Kidney (tissue), 14 donors: ENCODE data around the gene LRRC4C. TPM values are rescaled to one million over a fixed set of nuclear protein-coding genes. Genes with fewer than 3 reads are reported as not detected.

Experiments used
- DNase-seq, 5 donors: peaks; one replicate each; pipeline ENCODE4 v3.0.0-alpha.2; 2013 to 2020
- FAIRE-seq: peaks from 2 replicates; lab custom pipeline; 2012; peaks lifted over from hg19 to GRCh38; lab: Jason Lieb, UNC
- H3K27ac ChIP-seq, 2 donors: one replicate each; pipeline ENCODE4 v1.7.0; 2013; ENCODE audit warnings: low read depth in 2 of 2, low read length in 2 of 2, inconsistent platforms in 1 of 2
- H3K27me3 ChIP-seq: one replicate; pipeline ENCODE4 v1.7.1; 2013; ENCODE audit warnings: low read length, inconsistent platforms; ENCODE audit not compliant: control insufficient read depth, insufficient read depth
- H3K36me3 ChIP-seq, 3 donors: one replicate each; pipeline versions ENCODE4 v1.7.0 to v1.7.1; 2013; ENCODE audit warnings: low read length in 3 of 3, control low read depth in 1 of 3, inconsistent platforms in 1 of 3; ENCODE audit not compliant: insufficient read depth in 3 of 3, control insufficient read depth in 2 of 3
- H3K4me1 ChIP-seq, 3 donors: one replicate each; pipeline versions ENCODE4 v1.7.0 to v1.7.1; 2013; ENCODE audit warnings: low read length in 3 of 3, inconsistent platforms in 1 of 3, low read depth in 1 of 3; ENCODE audit not compliant: control insufficient read depth in 2 of 3, insufficient read depth in 2 of 3
- H3K4me3 ChIP-seq, 3 donors: one replicate each; pipeline versions ENCODE4 v1.7.0 to v1.8.1; 2013; ENCODE audit warnings: low read length in 3 of 3, control low read depth in 1 of 3, inconsistent platforms in 1 of 3
- H3K9ac ChIP-seq, 3 donors: one replicate each; pipeline versions ENCODE4 v1.7.0 to v1.7.1; 2013; ENCODE audit warnings: low read length in 3 of 3, control low read depth in 1 of 3, inconsistent platforms in 1 of 3
- H3K9me3 ChIP-seq, 3 donors: one replicate each; pipeline versions ENCODE4 v1.7.0 to v1.7.1; 2013; ENCODE audit warnings: low read length in 3 of 3, control low read depth in 1 of 3, inconsistent platforms in 1 of 3; ENCODE audit not compliant: control insufficient read depth in 2 of 3, insufficient read depth in 1 of 3
- intact Hi-C: fragments of 100-400 bp; cut with DNase I; formaldehyde crosslinking; loops from one replicate; pipeline ENCODE4 v1.11.1; 2022
- polyA plus RNA-seq: library from polyadenylated mRNA; stranded (reverse); fragments of 350-450 nt; fragmentation: Illumina TruSeq; extraction: RNeasy Lipid Tissue Mini Kit (QIAGEN cat#74804); gene quantifications from one replicate; pipeline ENCODE4 v1.2.3, GENCODE V29; 2014; ENCODE audit warnings: low read depth, low replicate concordance; ENCODE audit not compliant: insufficient read depth
- total RNA-seq: library from RNA; stranded (reverse); fragmentation: NEBNext Ultra II Directional; extraction: Animal tissue kit (Norgen Biotek cat#: 25700); gene quantifications from one replicate; pipeline ENCODE4 v1.2.1, GENCODE V29; 2021
- TF ChIP-seq, protein P1 (sequence below): IDR thresholded peaks from 3 replicates; pipeline ENCODE4 v1.5.1; 2012; ENCODE audit warnings: mild to moderate bottlenecking, moderate library complexity, borderline replicate concordance; ENCODE audit not compliant: insufficient read depth; ENCODE audit errors: extremely low read depth
- donor health status: control.
- donor health status: control.
- donor health status: control.
- donor health status: control.
- donor health status: control.
- donor health status: DM: yes; HTN: yes; CAD: no.
- donor health status: Normal renal cell carcinoma (clear cell type).

Gene LRRC4C
- total and polyA plus RNA-seq, 2 donors from 2014 or later = 0.26 to 1.6 TPM

DNA sequence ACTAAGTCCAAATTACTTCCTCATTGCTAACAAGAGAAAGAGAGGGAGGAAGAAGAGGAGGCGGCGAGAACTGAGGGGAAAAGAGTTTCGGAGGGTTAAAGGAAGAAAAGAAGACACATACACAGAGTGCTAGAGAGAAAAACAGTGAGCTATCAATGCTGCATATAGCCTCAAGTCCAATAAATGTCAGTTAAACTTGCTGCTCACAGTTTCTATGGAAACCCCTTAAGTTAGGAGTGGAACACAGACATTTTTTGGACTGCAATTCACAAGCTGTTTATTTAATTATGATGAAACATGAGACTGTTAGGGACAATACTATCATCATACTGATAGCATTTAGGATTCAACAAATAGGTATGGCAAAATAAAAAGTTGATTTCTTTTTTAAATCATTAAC, 1320.4 kb downstream of the LRRC4C start:
- no peaks in the 10 kb centered on the region for H3K4me1 ChIP-seq
- DNase-seq (peak in 2 of 5 donors; percentile 31 to 67), FAIRE-seq (no peak)
- H3K36me3 ChIP-seq = no peaks in the 10 kb centered on the region
- H3K27me3 ChIP-seq = no peaks in the 10 kb centered on the region
- no peak overlapping the region for H3K27ac ChIP-seq
- H3K9ac ChIP-seq = no peak overlapping the region
- intact Hi-C loops = no loop called here
- H3K9me3 ChIP-seq = no peaks in the 10 kb centered on the region
- no peak overlapping the region for H3K4me3 ChIP-seq
- TF ChIP-seq, protein P1, sequence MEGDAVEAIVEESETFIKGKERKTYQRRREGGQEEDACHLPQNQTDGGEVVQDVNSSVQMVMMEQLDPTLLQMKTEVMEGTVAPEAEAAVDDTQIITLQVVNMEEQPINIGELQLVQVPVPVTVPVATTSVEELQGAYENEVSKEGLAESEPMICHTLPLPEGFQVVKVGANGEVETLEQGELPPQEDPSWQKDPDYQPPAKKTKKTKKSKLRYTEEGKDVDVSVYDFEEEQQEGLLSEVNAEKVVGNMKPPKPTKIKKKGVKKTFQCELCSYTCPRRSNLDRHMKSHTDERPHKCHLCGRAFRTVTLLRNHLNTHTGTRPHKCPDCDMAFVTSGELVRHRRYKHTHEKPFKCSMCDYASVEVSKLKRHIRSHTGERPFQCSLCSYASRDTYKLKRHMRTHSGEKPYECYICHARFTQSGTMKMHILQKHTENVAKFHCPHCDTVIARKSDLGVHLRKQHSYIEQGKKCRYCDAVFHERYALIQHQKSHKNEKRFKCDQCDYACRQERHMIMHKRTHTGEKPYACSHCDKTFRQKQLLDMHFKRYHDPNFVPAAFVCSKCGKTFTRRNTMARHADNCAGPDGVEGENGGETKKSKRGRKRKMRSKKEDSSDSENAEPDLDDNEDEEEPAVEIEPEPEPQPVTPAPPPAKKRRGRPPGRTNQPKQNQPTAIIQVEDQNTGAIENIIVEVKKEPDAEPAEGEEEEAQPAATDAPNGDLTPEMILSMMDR = no peak

DNA sequence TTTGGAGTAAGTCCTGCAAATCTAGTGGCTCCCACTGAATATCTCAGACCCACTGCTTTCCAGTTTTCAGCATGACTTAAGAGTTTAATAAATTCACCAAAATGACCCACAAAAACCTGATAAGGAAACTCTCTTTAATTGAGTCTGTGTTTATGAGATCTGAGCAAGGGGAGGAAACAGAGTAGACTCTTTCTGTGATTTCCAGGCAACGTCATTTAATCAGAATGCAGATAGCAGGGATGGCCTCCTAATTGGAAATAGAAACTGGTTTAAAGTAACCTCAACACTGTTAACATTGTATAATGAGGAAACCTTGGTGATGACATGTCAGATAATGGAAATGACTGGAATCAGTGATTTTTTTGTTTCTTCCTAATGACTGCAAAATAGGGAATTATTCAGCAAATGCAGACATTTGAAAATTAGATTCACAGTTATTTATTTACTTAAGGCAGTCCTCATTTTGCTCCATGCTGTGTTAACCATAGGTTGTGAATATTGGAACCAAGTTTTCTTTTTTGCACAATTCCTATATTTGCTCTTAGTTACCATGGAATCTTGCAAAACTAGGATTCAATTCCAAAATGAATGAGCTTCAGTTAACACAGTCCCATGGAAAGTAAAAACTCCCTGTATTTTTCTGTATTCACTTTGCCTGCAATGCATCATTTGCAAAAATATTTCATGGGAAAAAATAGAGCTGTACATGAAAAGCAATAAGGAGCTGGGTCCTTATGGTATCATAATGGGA, 1324.5 kb downstream of the LRRC4C start:
- no peak overlapping the region for H3K9ac ChIP-seq
- H3K36me3 ChIP-seq = no peaks in the 10 kb centered on the region
- no peaks in the 10 kb centered on the region for H3K9me3 ChIP-seq
- no peaks in the 10 kb centered on the region for H3K27me3 ChIP-seq
- FAIRE-seq (no peak), DNase-seq (no peak)
- H3K4me3 ChIP-seq = no peak overlapping the region
- H3K4me1 ChIP-seq = no peaks in the 10 kb centered on the region
- TF ChIP-seq, protein P1 = no peak
- intact Hi-C loops = no loop called here
- no peak overlapping the region for H3K27ac ChIP-seq

DNA sequence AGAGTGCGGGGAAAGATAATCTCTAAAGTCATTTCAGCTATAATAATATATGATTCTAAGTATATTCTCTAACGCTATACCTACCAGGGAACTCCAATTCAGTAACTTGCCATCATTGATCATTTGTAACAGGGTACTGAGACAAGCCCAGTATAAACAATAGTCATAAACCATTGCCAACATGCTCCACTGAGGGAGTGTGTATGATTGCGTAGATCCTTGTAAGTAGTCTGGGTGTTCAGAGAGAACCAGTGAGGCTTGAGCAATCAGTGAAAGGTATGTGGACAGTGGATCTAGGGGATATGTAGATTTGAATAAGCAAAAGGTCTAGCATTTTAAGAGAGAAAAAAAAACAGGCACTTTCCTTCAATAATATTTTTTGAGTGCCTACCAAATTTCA, 1326.0 kb downstream of the LRRC4C start:
- FAIRE-seq (no peak), DNase-seq (no peak)
- Histone ChIP-seq H3K27ac (no peak overlapping the region), H3K36me3 (no peaks in the 10 kb centered on the region), H3K4me1 (no peaks in the 10 kb centered on the region), H3K27me3 (no peaks in the 10 kb centered on the region), H3K4me3 (no peak overlapping the region), H3K9ac (no peak overlapping the region), H3K9me3 (no peaks in the 10 kb centered on the region)
- TF ChIP-seq, protein P1 = no peak
- intact Hi-C loops = no loop called here

DNA sequence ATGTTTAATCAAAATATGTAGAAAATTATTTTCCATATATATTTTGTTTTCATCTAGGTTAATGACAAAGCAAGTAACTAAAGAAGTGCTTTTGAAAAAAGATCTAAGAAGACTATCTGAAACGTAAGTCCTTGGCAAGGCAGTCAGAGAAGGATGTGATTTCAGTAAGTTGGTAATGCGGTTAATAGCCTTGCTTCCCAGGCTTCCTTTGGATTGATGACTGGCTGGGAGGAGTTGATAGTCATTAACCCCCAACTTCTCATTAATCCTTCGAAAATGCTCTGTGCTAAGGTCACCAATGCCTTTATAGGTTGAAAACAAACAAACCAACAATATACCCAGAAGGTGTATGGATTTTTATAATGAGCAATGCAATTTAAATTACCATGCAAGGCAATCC, 1326.5 kb downstream of the LRRC4C start:
- H3K9me3 ChIP-seq = no peaks in the 10 kb centered on the region
- H3K27ac ChIP-seq = no peak overlapping the region
- no peak overlapping the region for H3K4me3 ChIP-seq
- intact Hi-C loops = no loop called here
- no peak overlapping the region for H3K9ac ChIP-seq
- no peaks in the 10 kb centered on the region for H3K4me1 ChIP-seq
- no peak for DNase-seq
- H3K36me3 ChIP-seq = no peaks in the 10 kb centered on the region
- TF ChIP-seq, protein P1 = no peak
- no peaks in the 10 kb centered on the region for H3K27me3 ChIP-seq
- no peak for FAIRE-seq
